ENCODE measurements around the gene SEPHS2.
"Not testable (repeated sequence)": the region's sequence is repeated elsewhere in the genome, so short reads cannot be mapped to it uniquely, and the experiment has no call there.

Gene SEPHS2

GRCh38 chr16:30464078-30464477, 18.4 kb upstream of the SEPHS2 start:
- DNase-seq (ENCODE audit: low read depth in 2 of 2), result no peak

GRCh38 chr16:30461426-30461825, 15.8 kb upstream of the SEPHS2 start:
- not testable (repeated sequence) for DNase-seq (ENCODE audit: low read depth in 2 of 2)

GRCh38 chr16:30459456-30459855, 13.8 kb upstream of the SEPHS2 start:
- no peak for DNase-seq (ENCODE audit: low read depth in 2 of 2)

DNA sequence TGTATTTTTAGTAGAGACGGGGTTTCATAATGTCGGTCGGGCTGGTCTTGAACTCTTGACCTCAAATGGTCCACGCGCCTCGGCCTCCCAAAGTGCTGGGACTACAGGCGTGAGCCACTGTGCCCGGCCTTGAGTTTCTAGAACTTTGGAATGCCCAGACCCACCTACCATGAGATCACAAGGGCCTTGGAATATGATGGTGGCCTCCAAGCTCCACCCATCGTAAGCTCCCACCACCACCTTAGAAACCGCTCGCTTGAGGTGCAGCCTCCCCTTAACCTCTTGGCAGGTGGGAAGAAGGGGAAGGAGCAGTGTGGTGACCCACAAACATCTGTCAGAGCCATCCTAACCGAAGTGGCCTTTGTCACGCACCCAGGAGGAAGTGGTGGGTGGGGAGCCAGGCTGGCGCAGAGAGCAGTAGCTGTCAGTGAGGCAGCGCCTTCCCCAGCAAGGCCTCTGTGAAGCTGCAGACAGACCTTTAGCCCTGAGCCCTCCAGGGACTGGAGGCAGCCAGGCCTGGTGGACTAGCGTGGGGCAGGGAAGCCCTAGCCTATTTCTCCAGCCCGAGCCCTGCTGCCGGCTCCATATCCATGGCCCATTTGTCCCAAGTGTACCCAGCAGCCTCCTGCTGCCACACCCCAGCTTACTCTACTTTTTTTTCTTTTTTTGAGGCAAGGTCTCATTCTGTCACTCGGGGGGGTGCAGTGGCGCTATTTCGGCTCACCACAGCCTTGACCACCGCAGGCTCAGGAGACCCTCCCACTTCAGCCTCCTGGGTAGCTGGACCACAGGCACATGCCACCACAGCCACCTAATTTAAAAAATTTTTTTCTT, 13.1 kb upstream of the SEPHS2 start:
- DNase-seq (ENCODE audit: low read depth in 2 of 2), result peak; percentile 85 to 89

- no peak for DNase-seq (ENCODE audit: low read depth in 2 of 2)
These were observed 12.3 kb upstream of the SEPHS2 start for GRCh38 chr16:30457743-30458560.

GRCh38 chr16:30457256-30457655, 11.6 kb upstream of the SEPHS2 start:
- no peak for DNase-seq (ENCODE audit: low read depth in 2 of 2)

- DNase-seq (ENCODE audit: low read depth in 2 of 2), result no peak
These were observed 10.6 kb upstream of the SEPHS2 start for GRCh38 chr16:30456302-30456701.

DNA sequence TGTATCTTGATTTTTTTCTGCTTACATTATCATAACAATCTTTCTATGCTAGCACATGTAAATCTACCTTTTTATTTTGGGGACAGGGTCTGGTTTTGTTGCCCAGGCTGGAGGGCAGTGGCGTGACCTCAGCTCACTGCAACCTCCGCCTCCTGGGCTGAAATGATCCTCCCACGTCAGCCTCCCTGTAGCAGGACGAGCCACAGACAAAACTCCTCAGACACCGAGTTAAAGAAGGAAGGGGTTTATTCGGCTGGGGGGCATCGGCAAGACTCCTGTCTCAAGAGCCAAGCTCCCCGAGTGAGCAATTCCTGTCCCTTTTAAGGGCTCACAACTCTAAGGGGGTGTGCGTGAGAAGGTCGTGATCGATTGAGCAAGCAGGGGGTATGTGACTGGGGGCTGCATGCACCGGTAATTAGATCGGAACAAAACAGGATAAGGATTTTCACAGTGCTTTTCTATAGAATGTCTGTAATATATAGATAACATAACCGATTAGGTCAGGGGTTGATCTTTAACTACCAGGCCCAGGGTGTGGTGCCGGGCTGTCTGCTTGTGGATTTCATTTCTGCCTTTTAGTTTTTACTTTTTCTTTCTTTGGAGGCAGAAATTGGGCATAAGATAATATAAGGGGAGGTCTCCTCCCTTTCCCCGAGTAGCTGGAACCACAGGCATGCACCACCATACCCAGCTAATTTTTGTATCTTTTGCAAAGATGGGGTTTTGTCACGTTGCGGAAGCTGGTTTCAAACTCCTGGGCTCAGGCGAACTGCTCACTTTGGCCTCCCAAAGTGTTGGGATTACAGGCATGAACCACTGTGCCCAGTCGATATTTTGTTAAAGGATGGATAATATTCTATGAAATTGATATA, 7.3 kb upstream of the SEPHS2 start:
- DNase-seq (ENCODE audit: low read depth in 2 of 2), result not testable (repeated sequence)

GRCh38 chr16:30449116-30449435, 3.4 kb upstream of the SEPHS2 start:
- no peak for DNase-seq (ENCODE audit: low read depth in 2 of 2)

GRCh38 chr16:30447512-30448226, 2.0 kb upstream of the SEPHS2 start:
- DNase-seq (ENCODE audit: low read depth in 2 of 2), result no peak

GRCh38 chr16:30446203-30446595, 525 bp upstream of the SEPHS2 start:
- no peak for DNase-seq (ENCODE audit: low read depth in 2 of 2)

- no peak for DNase-seq (ENCODE audit: low read depth in 2 of 2)
These were observed 596 bp downstream of the SEPHS2 start for GRCh38 chr16:30445149-30445407.

- no peak for DNase-seq (ENCODE audit: low read depth in 2 of 2)
These were observed 1.2 kb downstream of the SEPHS2 start for GRCh38 chr16:30444231-30445148.

GRCh38 chr16:30443631-30444030, 2.0 kb downstream of the SEPHS2 start:
- DNase-seq (ENCODE audit: low read depth in 2 of 2), result no peak

GRCh38 chr16:30439720-30440348, 5.8 kb downstream of the SEPHS2 start:
- DNase-seq (ENCODE audit: low read depth in 2 of 2), result no peak

GRCh38 chr16:30438835-30439234, 6.8 kb downstream of the SEPHS2 start:
- no peak for DNase-seq (ENCODE audit: low read depth in 2 of 2)

GRCh38 chr16:30437511-30438046, 8.1 kb downstream of the SEPHS2 start:
- DNase-seq (ENCODE audit: low read depth in 2 of 2), result no peak

DNA sequence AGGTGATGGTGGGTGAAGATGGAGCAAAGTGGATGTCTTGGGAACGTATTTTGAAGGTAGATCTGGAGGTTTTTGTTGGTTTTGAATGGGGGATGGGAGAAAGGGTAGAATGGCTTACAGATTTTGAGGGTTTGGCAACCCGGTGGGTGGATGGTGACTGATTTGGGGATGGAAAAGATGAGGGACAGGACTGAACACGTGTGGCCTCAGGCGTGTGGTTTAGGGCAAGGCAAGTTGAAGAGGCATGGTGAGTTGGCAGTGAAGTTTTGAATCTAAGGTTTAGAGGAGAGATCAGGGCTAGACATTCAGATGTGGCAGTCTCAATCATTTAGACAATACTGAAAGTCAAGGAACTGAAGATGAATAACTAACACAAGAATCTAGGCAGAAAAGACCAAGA, 10.8 kb downstream of the SEPHS2 start:
- peak; percentile 76 for DNase-seq (ENCODE audit: low read depth in 2 of 2)

DNA sequence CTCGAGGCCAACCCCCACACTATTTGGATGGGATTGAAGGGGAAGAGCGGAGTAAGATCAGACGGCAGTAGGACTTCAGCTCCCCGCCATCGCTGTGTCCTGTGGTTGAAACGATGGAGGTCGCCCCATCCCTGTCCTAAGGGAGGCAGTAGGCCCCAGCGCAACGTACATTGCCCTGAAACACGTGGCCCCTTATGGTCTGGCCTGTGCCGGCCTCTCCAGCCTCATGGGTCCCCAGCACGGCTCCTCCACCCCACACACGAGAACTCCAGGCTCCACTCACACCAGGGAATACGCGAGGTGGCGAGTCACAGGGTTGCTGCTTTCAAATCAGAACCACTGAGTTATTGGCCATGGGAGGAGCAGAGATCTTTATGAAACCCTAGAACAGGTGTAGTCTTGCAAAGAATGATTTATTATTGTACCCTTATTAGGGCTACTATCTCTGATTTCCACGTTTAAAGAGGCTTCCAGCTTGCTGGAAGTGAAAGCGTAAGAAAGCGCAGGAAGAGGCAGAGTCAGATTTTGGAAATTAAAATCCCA, 15.2 kb downstream of the SEPHS2 start:
- DNase-seq (ENCODE audit: low read depth in 2 of 2), result no peak

Measured in stimulated activated CD4-positive, alpha-beta T cell treated with anti-CD3 and anti-CD28 coated beads, Interleukin-15, amount 100 ng/mL, for 48 hours (primary cell).